HepG2 (cell line): Measurements from ENCODE around the gene NKD1.

Source experiments
- BORCS8-MEF2B ChIP-seq: sonication (generic); formaldehyde crosslinking; IDR thresholded peaks from 2 replicates; pipeline ENCODE4 v1.8.0; 2022; ENCODE audit warnings: mild to moderate bottlenecking, missing genetic modification reagents
- CEBPB ChIP-seq: IDR thresholded peaks from 2 replicates; pipeline ENCODE4 v1.6.1; 2011; ENCODE audit warnings: low read depth, low read length, improper control_type of control experiment, borderline replicate concordance
- CHD2 ChIP-seq: IDR thresholded peaks from 2 replicates; pipeline ENCODE4 v1.6.1; 2011; ENCODE audit warnings: low read depth, low read length, improper control_type of control experiment
- CHD4 ChIP-seq: fragments of 200-600 bp; sonication (generic); IDR thresholded peaks from 2 replicates; pipeline ENCODE4 v1.7.0; 2017; ENCODE audit warnings: mild to moderate bottlenecking, low read length, borderline replicate concordance
- DNMT1 ChIP-seq: sonication (generic); formaldehyde crosslinking; IDR thresholded peaks from 2 replicates; pipeline ENCODE4 v1.5.1; 2020; ENCODE audit warnings: mild to moderate bottlenecking, missing genetic modification reagents
- RAD21 ChIP-seq: fragments of 450-650 bp; formaldehyde crosslinking; IDR thresholded peaks from 2 replicates; pipeline ENCODE4 v1.5.0; 2020; ENCODE audit warnings: mild to moderate bottlenecking
- TCF7L2 ChIP-seq: IDR thresholded peaks from 2 replicates; pipeline ENCODE4 v1.6.1; 2011; ENCODE audit warnings: mild to moderate bottlenecking, low read depth, low read length, moderate library complexity
- ZFP36 ChIP-seq: fragments of 150-350 bp; IDR thresholded peaks from 2 replicates; pipeline ENCODE4 v1.6.1; 2018; ENCODE audit warnings: borderline replicate concordance, low read length, low read depth; ENCODE audit not compliant: partially characterized antibody
- ZFP62 ChIP-seq: sonication (generic); formaldehyde crosslinking; IDR thresholded peaks from 2 replicates; pipeline ENCODE4 v1.4.0; 2020; ENCODE audit warnings: missing genetic modification reagents
- ZNF274 ChIP-seq: sonication (generic); formaldehyde crosslinking; IDR thresholded peaks from 2 replicates; pipeline ENCODE4 v1.5.1; 2020; ENCODE audit warnings: mild to moderate bottlenecking, missing genetic modification reagents
- ZNF773 ChIP-seq: sonication (generic); formaldehyde crosslinking; IDR thresholded peaks from 2 replicates; pipeline ENCODE4 v1.4.0; 2020; ENCODE audit warnings: missing genetic modification reagents, borderline replicate concordance
- TF ChIP-seq, protein P1 (sequence below): sonication (generic); formaldehyde crosslinking; IDR thresholded peaks from 2 replicates; pipeline ENCODE4 v1.5.0; 2020; ENCODE audit warnings: mild to moderate bottlenecking, missing genetic modification reagents, moderate library complexity

DNA sequence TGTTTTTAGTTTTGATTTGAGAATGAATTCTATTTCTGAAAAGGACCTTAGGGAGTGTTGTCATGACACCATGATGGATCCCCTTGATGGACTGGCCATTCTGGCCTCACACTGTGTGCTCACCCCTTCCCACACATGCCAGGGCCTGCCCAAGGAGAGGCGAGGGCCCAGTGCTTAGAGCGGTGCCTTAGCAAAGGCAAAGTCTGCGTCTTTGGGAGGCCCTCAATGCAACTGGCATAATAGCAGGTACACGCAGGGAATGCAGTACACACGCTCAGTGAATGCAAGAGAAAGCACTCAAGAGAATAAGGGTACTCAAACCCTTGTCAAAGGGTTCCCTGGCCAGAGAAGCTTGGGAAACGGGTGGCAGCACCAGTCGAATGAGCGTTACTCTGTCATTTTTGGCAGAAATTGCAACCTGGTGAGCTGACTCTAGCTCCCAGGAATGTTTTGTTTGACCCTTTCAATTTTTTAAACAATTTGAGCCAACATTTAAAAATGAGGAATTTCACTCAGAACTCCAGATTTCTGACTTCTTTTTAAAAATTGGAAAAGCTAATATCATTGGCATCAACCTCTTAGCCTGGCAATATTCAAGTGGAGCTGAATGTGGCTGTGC is 32.1 kb downstream of the NKD1 start:
- TF ChIP-seq RAD21 = no peak
- TF ChIP-seq TCF7L2 = no peak
- TF ChIP-seq ZNF274 (CRISPR knock-in tag) = no peak
- TF ChIP-seq CEBPB = no peak
- no peak for TF ChIP-seq ZFP62 (CRISPR knock-in tag)
- no peak for TF ChIP-seq DNMT1 (CRISPR knock-in tag)
- TF ChIP-seq BORCS8-MEF2B (CRISPR knock-in tag) = no peak
- no peak for TF ChIP-seq CHD4
- no peak for TF ChIP-seq ZNF773 (CRISPR knock-in tag)
- no peak for TF ChIP-seq ZFP36
- TF ChIP-seq, protein P1, sequence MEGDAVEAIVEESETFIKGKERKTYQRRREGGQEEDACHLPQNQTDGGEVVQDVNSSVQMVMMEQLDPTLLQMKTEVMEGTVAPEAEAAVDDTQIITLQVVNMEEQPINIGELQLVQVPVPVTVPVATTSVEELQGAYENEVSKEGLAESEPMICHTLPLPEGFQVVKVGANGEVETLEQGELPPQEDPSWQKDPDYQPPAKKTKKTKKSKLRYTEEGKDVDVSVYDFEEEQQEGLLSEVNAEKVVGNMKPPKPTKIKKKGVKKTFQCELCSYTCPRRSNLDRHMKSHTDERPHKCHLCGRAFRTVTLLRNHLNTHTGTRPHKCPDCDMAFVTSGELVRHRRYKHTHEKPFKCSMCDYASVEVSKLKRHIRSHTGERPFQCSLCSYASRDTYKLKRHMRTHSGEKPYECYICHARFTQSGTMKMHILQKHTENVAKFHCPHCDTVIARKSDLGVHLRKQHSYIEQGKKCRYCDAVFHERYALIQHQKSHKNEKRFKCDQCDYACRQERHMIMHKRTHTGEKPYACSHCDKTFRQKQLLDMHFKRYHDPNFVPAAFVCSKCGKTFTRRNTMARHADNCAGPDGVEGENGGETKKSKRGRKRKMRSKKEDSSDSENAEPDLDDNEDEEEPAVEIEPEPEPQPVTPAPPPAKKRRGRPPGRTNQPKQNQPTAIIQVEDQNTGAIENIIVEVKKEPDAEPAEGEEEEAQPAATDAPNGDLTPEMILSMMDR (CRISPR knock-in tag) = no peak
- no peak for TF ChIP-seq CHD2
